IMR-90 (cell line): ENCODE measurements around the gene RAB1A. TPM values are rescaled to one million over a fixed set of nuclear protein-coding genes. Genes with fewer than 3 reads are reported as not detected.
"Not testable (repeated sequence)": the region's sequence is repeated elsewhere in the genome, so short reads cannot be mapped to it uniquely, and the experiment has no call there.

Source experiments
- ATAC-seq: fragments of 200-7000 bp; cut with Tn5 transposase; 2 replicates; pipeline ENCODE4 v1.9.1; 2020; ENCODE audit warnings: low read depth, mild to moderate bottlenecking, moderate library complexity
- BruUV-seq: library from RNA; stranded (reverse); fragments of 400-500 nt; replicated peaks from 2 replicates; lab custom pipeline; 2021; lab: Mats Ljungman, UMichigan
- CTCF ChIA-PET: fragments of 300-600 bp; formaldehyde crosslinking; extraction: SDS; loops from one replicate; lab custom pipeline; 2021; ENCODE audit warnings: antibody characterized with exemption; lab: Yijun Ruan, JAX
- POLR2A ChIA-PET: fragments of 300-600 bp; sonication (Branson Sonifier 250); formaldehyde crosslinking; loops from one replicate; lab custom pipeline; 2022; ENCODE audit warnings: antibody characterized with exemption; ENCODE audit not compliant: unreplicated experiment; lab: Charles Lee
- DNase-seq: peaks from one replicate; pipeline ENCODE4 v3.0.0; 2013
- H2AFZ ChIP-seq: replicated peaks from 2 replicates; pipeline ENCODE3; 2013; ENCODE audit warnings: low read length, mild to moderate bottlenecking; ENCODE audit not compliant: poor library complexity
- H2AK5ac ChIP-seq: 2 replicates; pipeline ENCODE4 v1.6.1; 2013; ENCODE audit warnings: low read depth, low read length, inconsistent platforms
- H2AK9ac ChIP-seq: replicated peaks from 2 replicates; pipeline ENCODE3; 2013; ENCODE audit warnings: mild to moderate bottlenecking, low read depth, low read length, moderate library complexity; ENCODE audit not compliant: poor library complexity
- H2BK120ac ChIP-seq: 2 replicates; pipeline ENCODE4 v1.6.1; 2013; ENCODE audit warnings: low read depth, low read length, inconsistent platforms
- H2BK15ac ChIP-seq: 3 replicates; pipeline ENCODE4 v1.6.1; 2013; ENCODE audit warnings: low read depth, low read length, inconsistent platforms
- H2BK20ac ChIP-seq: 2 replicates; pipeline ENCODE4 v1.6.1; 2013; ENCODE audit warnings: low read depth, mild to moderate bottlenecking, inconsistent platforms, low read length, moderate library complexity
- H2BK5ac ChIP-seq: 2 replicates; pipeline ENCODE4 v1.6.1; 2013; ENCODE audit warnings: mild to moderate bottlenecking, low read depth, low read length, inconsistent platforms; ENCODE audit not compliant: poor library complexity, severe bottlenecking
- H3K14ac ChIP-seq: replicated peaks from 2 replicates; pipeline ENCODE4 v1.6.1; 2013; ENCODE audit warnings: low read depth, low read length, inconsistent platforms
- H3K18ac ChIP-seq: 2 replicates; pipeline ENCODE4 v1.6.1; 2013; ENCODE audit warnings: low read depth, low read length, control low read depth
- H3K23ac ChIP-seq: 2 replicates; pipeline ENCODE4 v1.6.1; 2013; ENCODE audit warnings: low read depth, low read length, inconsistent platforms
- H3K27ac ChIP-seq: 2 replicates; pipeline ENCODE4 v1.5.1; 2013; ENCODE audit warnings: mild to moderate bottlenecking, control low read depth, low read length; ENCODE audit not compliant: insufficient read depth
- H3K27me3 ChIP-seq: 2 replicates; pipeline ENCODE4 v1.6.1; 2013; ENCODE audit warnings: low read length; ENCODE audit not compliant: control insufficient read depth, insufficient read depth
- H3K36me3 ChIP-seq: 2 replicates; pipeline ENCODE4 v1.6.1; 2013; ENCODE audit warnings: low read length, mixed read lengths; ENCODE audit not compliant: control insufficient read depth, insufficient read depth
- H3K4ac ChIP-seq: 2 replicates; pipeline ENCODE4 v1.6.1; 2013; ENCODE audit warnings: low read depth, low read length, inconsistent platforms
- H3K4me1 ChIP-seq: 2 replicates; pipeline ENCODE4 v1.6.1; 2013; ENCODE audit warnings: low read length, mixed read lengths; ENCODE audit not compliant: control insufficient read depth, insufficient read depth
- H3K4me2 ChIP-seq: 2 replicates; pipeline ENCODE4 v1.6.1; 2013; ENCODE audit warnings: low read depth, mild to moderate bottlenecking, control low read depth, low read length, moderate library complexity
- H3K4me3 ChIP-seq: 2 replicates; pipeline ENCODE4 v1.5.1; 2013; ENCODE audit warnings: low read depth, mild to moderate bottlenecking, control low read depth, low read length, moderate library complexity; ENCODE audit not compliant: insufficient read depth
- H3K56ac ChIP-seq: 2 replicates; pipeline ENCODE4 v1.6.1; 2013; ENCODE audit warnings: low read length, inconsistent platforms; ENCODE audit not compliant: insufficient read depth; ENCODE audit errors: extremely low read depth
- H3K79me1 ChIP-seq, 2 experiments: 2 replicates each; pipeline ENCODE4 v1.6.1; 2013; ENCODE audit warnings: low read length in 2 of 2, inconsistent platforms in 1 of 2, low read depth in 1 of 2
- H3K9ac ChIP-seq: 2 replicates; pipeline ENCODE4 v1.6.1; 2013; ENCODE audit warnings: low read depth, low read length, control low read depth
- H3K9me1 ChIP-seq: 2 replicates; pipeline ENCODE4 v1.6.1; 2013; ENCODE audit warnings: low read length, inconsistent platforms; ENCODE audit not compliant: insufficient read depth
- H3K9me3 ChIP-seq: 2 replicates; pipeline ENCODE4 v1.6.1; 2013; ENCODE audit warnings: low read length; ENCODE audit not compliant: control insufficient read depth, insufficient read depth
- H4K20me1 ChIP-seq: 2 replicates; pipeline ENCODE4 v1.6.1; 2013; ENCODE audit warnings: low read length, inconsistent platforms; ENCODE audit not compliant: insufficient read depth
- H4K5ac ChIP-seq: 2 replicates; pipeline ENCODE4 v1.6.1; 2013; ENCODE audit warnings: mild to moderate bottlenecking, low read depth, low read length, control low read depth
- H4K8ac ChIP-seq, 2 experiments: 2 replicates each; pipeline ENCODE4 v1.6.1; 2013; ENCODE audit warnings: low read depth in 2 of 2, low read length in 2 of 2, control low read depth in 1 of 2, inconsistent platforms in 1 of 2
- H4K91ac ChIP-seq: 2 replicates; pipeline ENCODE4 v1.6.1; 2013; ENCODE audit warnings: low read depth, low read length, inconsistent platforms; ENCODE audit not compliant: insufficient read depth
- WGBS, 2 experiments: methylation state at CpG; one replicate each; pipeline versions ENCODE4 v1.1.5 to v1.1.7; 2013; ENCODE audit warnings: missing lambda C conversion rate in 2 of 2; ENCODE audit not compliant: insufficient read length in 1 of 2; ENCODE audit errors: extremely low coverage in 2 of 2; 5-methylcytosine and 5-hydroxymethylcytosine counted together
- dilution Hi-C: fragments of 300-500 bp; cut with HindIII; formaldehyde crosslinking; loops from one replicate; pipeline ENCODE4 v1.14.3; 2018; ENCODE audit warnings: low sequenced_read_pairs; ENCODE audit not compliant: unreplicated experiment
- in situ Hi-C: fragments of 300-500 bp; cut with MboI; formaldehyde crosslinking; loops from 3 replicates; pipeline ENCODE4 v1.14.3; 2019; ENCODE audit warnings: low sequenced_read_pairs, inconsistent platforms, mixed read lengths
- intact Hi-C: fragments of 100-400 bp; cut with micrococcal nuclease; formaldehyde crosslinking; loops from 2 replicates; pipeline ENCODE4 v1.10.0; 2022
- polyA plus RNA-seq, 3 experiments: library from polyadenylated mRNA; depleted of rRNA; stranded (reverse); fragments of >200 nt; gene quantifications; 2 replicates each; pipeline ENCODE4 v1.2.3, GENCODE V29; 2012; ENCODE audit warnings: low replicate concordance in 1 of 3
- total RNA-seq: library from RNA; depleted of rRNA; stranded (reverse); fragments of >200 nt; gene quantifications from 2 replicates; pipeline ENCODE4 v1.2.3, GENCODE V29; 2012

Gene RAB1A
- total and polyA plus RNA-seq, 2 of the 4 experiments (the other 2 are of a cell fraction) = 114 to 169 TPM

- BruUV-seq, H3K4ac ChIP-seq, H4K20me1 ChIP-seq, H3K9me3 ChIP-seq, H3K79me1 ChIP-seq, H3K36me3 ChIP-seq, H4K5ac ChIP-seq, H3K23ac ChIP-seq, H4K8ac ChIP-seq, H2AK9ac ChIP-seq, H3K14ac ChIP-seq, H3K56ac ChIP-seq, H3K27me3 ChIP-seq, H2BK5ac ChIP-seq, H4K91ac ChIP-seq, H3K18ac ChIP-seq, ATAC-seq, H2BK120ac ChIP-seq, dilution Hi-C loops, intact Hi-C loops, H2BK20ac ChIP-seq, DNase-seq, H3K9me1 ChIP-seq, H2AFZ ChIP-seq, H3K9ac ChIP-seq, H3K27ac ChIP-seq, H2AK5ac ChIP-seq, CTCF ChIA-PET, H3K4me3 ChIP-seq, H3K4me2 ChIP-seq, H2BK15ac ChIP-seq, H3K4me1 ChIP-seq: not testable (repeated sequence)
- in situ Hi-C loops = loop anchor here (25.0 kb wide), 1 partner anchor 246 kb away; no protein-coding TSS in a partner anchor
- POLR2A ChIA-PET = interaction anchor here (0.5 to 0.6 kb wide), 2 partner anchors 21 to 249 kb away, joined by 3 read pairs; no protein-coding TSS in a partner anchor
- 80% methylated on average over 1 of the region's 6 CpGs; no CpG with 5 or more reads in 1 of the 2 experiments for WGBS, 2 experiments
Measured at GRCh38 chr2:65157856-65158255, 27.9 kb upstream of the RAB1A start.
